ENCODE measurements around the gene HMGN4.

HMGN4 gene

DNA sequence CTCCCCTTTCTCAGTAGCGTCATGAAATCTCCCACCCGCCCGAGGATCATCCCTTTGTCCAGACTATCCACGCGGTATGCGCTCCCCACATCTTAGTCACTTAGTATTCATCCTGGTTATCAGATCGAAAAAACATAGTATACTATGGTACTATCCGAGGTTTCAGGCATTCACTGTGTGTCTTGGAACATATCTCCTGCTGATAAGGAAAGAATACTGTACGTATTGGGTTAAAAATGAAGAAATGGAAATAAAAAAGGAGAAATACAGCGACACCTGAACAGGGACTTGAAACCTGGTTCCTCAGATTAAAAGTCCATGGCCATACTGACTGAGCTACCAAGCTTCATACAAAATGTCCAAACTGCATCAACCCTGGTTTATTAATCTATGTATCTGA lies 14.0 kb downstream of the HMGN4 start:
- DNase-seq (ENCODE audit: low spot score) = no peak

DNA sequence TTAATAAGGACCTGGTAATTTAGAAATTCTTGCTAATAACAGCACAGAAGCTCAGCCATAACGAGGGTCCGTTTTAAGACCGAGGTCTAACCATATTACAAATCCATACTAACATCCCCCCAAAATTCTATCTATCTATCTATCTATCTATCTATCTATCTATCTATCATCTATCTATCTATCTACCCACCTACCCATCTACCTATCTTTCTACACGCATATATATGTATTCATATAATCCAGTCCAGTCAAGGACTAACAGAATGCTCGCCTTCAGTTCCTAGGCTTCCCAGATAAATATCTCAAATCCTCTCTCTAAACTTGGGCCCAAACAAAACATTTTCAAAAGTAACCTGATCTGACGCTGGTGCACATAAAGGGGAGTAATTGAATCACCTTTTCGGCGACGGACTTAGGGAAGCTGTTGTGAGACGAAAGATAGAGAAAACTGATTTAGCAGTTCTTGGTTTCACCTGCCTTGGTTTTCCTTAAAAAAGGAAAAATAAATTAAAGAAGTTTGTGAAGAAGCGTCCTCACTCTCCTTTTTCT lies 14.5 kb downstream of the HMGN4 start:
- DNase-seq (ENCODE audit: low spot score) = no peak

DNA sequence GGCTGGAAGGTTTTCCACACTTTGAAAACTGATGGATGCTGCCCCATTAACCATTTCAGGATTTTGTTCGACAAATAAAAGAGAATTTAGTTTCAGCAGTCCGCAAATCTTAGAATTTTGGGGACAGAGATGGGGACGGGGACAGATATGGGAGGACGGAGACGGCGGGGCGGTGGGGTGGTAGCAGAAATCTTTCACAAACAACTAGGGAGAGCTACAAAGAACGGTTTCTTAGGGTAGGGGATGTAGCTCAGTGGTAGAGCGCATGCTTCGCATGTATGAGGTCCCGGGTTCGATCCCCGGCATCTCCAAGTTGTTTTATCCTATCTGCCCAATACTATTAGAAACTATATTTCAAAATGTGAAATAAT lies 15.1 kb downstream of the HMGN4 start:
- peak; percentile 79 for DNase-seq (ENCODE audit: low spot score)

DNA sequence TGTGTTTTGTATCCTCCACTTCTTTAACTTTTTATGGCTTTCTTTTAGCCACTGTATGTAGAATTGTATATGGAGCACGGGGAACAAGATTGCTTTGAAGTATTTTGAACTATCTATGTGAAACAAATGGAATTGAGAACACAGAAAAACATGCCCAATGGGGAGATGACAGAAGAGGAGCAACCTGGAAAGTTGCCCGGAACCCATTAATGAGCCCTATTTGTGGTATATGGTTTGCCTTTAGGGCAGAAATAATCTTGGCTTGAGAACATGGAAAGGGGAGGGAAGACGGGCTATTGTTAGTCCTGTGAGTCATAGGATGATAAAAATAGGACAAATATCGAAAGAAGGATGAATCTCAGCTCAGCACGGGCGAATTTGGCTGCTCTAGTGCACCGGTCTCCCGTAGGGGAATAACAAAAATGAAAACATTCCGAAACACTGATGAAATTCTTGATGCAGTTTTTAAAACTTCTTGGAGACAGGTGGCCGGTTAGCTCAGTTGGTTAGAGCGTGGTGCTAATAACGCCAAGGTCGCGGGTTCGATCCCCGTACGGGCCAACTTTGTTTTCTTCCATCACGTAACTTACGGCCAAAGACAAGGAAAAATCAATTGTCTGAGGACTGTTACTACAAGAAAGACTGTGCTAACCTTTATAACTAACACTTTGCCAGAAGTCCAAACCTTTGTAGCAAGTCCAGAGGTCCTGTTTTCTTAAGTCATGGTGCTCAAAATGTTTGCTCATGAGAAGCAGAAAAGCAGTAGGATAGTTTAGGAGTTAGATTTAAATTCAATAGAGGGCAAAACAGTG lies 15.7 kb downstream of the HMGN4 start:
- DNase-seq (ENCODE audit: low spot score) = peak; percentile 79

DNA sequence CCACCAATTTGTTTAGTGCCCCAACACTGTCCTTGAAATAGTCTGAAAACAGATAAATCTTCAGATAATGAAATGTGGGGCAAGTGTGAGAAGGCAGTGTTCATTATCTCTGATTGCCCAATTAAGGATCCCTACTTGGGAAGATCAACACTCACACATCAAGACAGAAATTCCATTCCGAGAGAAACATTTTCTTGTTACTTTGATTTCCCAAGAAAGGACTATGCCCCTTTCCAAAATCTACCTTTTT lies 16.2 kb downstream of the HMGN4 start:
- no peak for DNase-seq (ENCODE audit: low spot score)

DNA sequence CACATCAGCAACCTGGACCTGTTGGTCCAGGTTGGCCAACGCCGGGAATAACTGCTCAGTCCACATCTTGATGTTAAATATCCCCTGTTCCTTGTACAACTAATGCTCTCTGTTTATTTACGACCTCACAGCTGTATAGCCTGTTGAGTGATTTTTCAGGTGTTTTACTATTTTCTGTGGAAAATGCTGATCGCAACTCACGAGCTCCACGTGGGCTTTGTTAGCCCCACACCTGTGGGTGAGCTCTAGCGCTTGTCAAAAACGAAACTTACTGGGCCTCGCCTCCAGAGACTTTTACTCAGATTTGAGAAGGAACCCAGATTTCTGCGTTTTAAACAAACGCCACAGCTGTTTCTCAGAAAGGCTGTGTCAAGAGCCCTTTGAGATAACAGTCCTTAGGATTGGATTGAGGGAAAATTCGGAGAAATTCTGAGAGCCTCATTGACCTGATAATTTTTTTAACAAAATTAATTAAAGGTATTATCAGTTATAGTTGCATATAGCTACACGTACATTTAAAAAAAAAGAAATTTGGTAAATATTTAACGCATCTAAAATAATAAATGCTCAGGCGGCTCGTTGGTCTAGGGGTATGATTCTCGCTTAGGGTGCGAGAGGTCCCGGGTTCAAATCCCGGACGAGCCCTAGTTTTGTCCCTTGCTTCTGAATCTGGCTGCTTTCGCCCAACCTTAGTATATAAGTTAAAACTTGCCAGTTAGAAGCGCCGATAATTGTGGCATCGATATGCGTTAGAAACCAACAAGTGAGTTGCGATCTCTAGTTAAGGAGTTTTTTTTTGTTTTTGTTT lies 16.7 kb downstream of the HMGN4 start:
- DNase-seq (ENCODE audit: low spot score) = peak; percentile 39

DNA sequence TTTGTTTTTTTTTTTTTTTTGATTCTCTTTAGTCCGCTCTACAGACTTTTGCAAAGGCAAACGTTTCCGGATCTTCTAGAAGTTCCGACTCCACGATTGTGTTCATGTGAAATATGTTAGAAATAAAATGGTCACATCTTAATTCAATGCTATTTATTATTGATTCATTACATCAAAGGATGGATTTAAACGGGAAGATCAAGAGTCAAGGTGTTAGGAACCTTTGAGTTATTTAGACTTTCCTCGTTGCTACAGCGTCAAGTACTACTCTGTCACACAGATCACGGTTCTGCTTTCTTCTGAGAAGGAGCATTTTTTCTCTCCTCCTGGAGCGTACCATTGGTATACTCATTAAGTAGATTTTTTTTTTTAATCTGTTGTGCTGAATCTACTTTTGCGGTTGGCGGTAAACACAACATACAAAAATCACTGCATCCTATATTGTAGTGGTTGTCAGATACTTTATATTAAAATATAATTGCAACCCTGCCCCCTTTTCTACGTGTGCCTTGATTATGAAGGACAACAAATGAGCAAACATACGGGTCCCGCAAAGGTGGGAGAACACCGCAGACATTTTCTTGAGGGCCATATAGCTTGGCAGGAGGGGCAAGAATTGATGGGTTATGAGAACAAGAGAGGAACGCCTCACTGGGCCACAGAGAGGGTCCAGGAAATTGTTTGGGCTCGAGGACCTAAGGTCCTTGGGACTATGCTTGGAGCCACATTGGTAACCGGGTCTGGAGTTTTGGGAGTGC lies 17.5 kb downstream of the HMGN4 start:
- DNase-seq (ENCODE audit: low spot score) = no peak

DNA sequence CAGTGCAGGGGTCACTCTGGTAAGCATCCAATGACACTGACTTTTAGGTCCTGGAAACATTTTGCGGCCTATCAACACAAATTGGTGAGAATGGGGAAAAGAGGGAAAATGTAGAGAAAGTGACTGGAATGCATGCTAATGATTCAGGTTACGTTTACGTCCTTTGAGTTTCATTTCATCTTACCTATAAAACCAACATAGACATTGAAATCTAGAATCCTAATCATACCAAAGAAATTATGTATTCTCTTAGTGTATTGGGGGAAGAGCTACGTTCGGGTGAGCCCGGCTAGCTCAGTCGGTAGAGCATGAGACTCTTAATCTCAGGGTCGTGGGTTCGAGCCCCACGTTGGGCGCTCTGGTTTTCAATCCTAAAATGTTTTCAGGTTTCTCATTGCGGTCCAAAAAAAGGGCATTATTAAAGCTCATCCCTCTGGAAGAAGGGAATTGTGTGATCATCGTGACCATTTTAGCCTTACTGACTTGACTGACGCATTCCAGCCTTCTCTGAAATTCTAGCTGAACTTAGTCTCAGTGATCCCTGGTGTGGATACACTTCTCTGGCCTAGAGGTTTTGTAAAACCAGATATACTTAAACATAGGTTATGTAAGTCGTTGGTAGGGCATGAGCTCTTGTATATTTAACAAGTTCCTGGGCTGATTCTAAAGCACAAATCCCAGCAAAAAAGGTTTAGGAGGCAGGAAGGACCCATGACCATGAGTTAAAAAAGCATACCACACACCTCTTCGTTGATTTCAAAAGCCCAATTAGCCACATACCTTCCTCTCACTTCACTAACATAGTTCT lies 18.3 kb downstream of the HMGN4 start:
- DNase-seq (ENCODE audit: low spot score) = peak; percentile 40

DNA sequence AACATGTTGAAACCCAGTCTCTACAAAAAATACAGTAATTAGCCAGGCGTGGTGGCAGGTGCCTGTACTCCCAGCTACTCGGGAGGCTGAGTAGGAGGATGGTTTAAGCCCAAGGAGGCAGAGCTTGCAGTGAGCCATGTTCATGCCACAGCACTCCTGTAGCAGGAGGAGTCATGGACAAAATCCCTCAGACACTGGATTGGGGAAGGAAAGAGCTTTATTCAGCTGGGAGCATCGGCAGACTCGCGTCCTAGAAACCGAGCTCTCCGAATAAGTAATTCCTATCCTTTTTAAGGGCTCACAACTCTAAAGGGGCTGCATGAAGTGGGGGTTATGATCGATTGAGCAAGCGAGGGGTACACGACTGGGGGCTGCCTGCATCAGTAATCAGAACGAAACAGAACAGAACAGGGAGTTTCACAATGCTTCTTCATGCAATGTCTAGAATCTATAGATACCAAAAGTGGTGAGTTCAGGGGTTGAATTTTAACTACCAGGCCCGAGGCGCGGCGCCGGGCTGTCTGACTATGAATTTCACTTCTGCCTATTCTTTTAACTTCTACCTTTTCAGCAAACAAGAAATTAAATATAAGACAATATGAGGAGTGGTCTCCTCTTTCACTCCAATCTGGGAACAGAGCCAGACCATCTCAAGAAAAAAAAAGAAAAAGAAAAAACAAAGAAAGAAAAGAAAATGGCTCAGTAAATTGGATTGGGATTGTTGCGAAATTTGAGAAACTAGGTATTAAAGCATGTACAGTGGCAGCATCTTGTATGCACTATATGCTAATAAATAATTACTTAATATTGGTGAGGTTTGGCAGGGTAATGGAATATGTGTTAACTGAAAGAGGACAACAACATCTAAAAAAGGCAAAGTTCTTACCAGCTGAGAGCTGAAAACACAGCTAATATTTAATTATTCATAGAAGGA lies 23.6 kb downstream of the HMGN4 start:
- DNase-seq (ENCODE audit: low spot score) = no peak

DNA sequence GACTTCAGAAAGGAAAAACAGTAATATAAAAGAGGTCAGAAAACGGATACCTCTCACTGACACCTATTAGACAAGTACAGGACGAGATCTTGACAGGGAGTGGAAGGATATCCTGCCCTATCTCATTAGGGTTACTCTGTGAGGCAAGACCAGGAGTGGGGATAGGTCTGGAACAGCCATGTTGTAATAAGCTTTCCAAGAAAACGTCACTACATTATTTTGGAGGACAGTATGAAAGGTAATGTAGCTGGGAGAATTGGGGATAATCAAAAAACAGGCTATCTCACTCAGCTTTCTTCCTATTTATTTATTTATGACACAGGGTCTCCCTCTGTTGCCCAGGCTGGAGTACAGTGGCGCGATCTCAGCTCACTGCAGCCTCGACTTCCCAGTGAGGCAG lies 25.3 kb downstream of the HMGN4 start:
- DNase-seq (ENCODE audit: low spot score) = no peak

DNA sequence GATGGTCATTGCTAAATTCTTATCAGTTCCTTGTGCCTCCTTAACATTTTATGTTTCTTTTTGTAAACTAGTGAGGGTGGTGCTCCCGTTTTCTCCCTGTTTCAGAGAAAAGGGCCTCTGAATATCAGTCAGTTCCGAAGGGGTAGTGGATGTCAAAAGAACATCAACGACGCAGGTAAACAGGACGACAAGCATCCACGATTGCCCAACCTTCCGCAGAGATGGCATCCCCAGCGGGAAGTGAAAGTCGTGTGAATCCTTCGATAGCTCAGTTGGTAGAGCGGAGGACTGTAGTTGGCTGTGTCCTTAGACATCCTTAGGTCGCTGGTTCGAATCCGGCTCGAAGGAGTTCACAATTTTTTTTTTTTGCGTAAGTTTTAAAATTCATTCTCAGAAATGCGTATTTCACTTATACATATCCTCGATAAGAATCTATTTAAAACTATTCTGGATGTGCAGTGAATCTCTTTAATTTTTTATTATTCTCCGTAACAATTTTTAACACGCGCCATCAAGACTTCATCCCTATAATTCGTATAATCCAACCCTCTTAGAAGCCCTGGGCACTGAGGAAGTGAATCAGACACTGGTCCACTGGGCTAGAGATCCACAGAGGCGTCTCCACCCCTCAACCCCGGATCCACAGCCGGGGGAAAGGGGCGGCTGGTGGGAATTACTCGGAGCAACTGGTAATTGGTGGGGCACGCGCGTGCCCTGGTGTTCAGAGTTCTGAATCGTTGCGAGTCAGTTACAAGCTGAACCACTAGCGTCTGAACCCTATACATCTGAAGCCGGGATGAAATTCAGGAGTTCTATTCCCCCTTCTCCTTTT lies 30.7 kb downstream of the HMGN4 start:
- peak; percentile 94 for DNase-seq (ENCODE audit: low spot score)

DNA sequence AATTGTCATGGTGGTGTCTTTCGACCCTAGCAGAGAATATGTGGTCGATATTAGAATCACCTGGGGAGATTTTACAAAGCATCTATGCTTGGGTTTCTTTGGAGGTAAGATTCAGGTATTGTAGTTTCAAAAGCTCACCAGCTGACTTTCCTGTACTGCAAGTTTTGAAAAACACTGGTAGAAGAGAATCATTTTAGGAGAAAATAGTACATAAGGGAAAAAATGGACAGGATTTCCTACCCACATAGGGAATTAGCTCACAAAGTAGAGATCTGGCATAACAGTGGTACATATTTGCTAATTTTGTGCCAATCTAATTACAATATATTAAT lies 31.2 kb downstream of the HMGN4 start:
- DNase-seq (ENCODE audit: low spot score) = no peak

DNA sequence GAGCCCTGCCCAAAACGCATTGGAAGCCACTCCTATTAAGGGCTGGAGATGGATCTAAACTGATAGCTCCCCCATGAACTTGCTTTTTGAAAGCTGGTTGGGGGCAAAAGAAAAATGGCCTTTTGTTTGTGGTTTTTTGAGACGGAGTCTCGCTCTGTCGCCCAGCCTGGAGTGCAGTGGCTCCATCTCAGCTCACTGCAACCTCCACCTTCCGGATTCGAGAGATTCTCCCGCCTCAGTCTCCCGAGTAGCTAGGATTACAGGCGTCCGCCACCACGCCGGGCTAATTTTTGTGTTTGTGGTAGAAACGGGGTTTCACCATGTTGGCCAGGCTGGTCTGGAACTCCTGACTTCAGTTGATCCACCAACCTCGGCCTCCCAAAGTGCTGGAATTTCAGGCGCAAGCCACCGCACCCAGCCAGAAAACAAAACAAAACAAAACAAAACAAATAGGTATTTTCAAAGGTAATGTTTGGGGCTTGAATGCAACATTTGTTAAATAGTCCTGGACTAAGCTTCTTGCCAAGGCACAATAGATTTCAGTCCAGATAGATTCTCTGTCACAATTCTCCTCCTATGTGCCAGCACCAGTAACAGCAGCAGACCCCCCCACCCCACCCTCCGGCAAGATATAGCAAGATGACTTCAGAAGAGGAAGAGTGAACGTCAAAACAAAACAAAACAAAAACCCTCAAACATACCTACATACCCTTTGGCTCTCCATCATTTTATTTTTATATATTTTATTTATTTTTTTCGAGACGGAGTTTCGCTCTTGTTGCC lies 32.1 kb downstream of the HMGN4 start:
- DNase-seq (ENCODE audit: low spot score) = no peak

DNA sequence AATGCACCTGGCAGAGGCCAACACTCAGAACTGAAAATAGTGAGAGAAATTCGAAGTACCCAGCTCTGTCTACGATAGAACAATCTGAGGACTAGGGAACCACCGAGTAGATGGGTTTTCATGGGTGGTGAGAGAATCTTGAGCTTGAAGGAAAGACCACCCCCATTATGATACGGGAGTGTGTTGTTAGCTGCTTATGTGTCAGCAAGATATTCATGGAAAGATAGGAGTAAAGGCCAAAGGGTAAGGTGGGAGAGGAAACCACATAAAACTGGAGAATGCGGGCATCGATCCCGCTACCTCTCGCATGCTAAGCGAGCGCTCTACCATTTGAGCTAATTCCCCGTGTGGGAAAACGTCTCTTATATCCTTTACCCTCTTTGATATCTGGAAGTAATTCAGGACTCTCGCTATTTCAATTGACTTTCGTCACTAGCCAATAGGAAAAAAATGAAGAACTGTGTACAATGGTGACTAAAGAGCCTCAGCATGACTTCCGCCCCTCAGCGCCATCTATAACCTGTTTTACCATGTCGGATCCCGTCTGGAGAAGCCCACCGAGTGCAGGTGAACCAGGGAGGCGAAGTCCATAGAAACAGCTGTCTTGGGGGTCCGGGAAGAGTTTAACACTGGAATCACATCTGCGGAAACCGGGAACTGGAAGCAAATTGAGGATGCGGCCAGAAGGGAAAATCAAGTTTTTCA lies 33.6 kb downstream of the HMGN4 start:
- DNase-seq (ENCODE audit: low spot score) = peak; percentile 54

DNA sequence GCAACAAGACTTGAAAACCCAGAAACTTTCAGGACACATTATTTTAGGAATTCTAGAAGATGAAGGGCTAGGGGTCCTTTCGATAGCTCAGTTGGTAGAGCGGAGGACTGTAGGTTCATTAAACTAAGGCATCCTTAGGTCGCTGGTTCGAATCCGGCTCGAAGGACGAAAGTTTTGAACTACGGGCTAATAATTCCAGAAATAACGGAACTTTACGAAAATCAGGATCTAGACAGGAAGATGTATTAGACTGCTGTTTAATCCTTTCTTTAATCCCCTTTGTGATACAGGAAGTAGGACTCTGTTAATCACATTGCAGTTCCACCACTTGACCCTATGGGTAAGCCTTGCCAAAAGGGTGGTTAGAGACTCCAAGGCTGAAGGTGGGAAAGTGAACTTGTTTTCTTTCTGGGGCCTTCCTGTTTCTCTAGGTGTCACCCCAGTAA lies 37.4 kb downstream of the HMGN4 start:
- no peak for DNase-seq (ENCODE audit: low spot score)

DNA sequence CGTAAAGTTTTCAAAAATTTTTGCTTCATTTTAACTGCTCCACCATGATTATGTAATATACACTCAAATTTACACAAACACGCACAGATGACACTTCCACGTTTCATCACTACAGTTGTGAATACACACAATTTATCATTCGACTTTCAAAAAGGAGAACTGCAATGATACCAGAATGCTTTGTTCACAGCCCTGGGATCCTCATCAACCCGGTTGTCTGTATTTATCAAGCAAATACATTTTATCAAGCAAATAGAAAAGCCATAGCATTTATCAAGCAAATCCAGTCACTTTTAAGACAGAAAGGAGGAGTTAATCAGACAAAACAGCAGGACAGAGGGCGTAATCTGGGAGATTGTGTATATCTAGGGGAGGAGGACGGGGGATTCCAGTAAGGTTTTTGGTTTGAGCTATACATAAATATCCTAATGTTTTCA lies 38.3 kb downstream of the HMGN4 start:
- no peak for DNase-seq (ENCODE audit: low spot score)

DNA sequence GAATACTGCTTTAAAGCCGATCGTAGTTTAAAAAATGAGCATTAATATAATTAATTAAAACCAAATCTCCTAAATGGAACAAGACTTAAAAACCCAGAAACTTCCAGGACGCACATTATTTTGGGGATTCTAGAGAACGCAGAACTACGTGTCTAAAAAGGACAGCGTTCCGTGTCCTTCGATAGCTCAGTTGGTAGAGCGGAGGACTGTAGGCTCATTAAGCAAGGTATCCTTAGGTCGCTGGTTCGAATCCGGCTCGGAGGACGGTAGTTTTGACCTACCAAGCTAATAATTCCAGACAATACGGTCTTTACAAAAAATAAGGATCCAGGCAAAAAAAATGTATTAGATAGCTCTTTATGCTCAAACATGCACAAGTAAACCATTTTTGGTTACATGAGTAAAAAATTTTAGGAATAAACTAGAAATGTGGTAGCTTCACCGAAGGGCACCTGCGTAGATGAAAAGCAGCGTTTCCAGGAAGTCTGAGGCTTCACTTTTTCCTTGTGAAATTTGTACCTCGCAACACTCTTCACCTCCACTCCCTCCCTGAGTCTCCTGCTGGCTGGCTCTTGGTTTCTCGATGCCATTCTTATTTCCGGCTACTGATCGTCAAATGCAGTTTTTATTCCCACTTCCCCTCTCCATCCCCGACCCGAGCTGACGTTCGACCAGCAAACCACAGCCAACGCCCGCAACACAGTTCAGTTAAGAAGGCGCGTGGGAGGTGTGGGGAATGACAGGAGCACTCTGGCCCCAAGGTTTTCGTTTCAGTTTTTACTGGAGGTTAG lies 39.0 kb downstream of the HMGN4 start:
- peak; percentile 32 for DNase-seq (ENCODE audit: low spot score)

DNA sequence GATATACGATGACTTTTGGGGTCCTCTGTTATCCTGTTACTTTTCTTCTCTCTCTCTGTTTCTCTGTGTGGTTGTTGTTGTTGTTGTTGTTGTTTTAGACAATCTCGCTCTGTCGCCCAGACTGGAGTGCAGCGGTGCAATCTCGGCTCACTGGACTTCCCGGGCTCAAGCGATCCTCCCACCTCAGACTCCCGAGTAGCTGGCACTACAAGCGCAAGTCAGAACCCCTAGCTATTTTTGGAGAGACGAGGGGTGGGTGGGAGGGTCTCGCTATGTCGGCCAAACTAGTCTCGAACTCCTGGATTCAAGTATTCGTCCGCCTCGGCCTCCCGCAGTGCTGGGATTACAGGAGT lies 39.5 kb downstream of the HMGN4 start:
- no peak for DNase-seq (ENCODE audit: low spot score)

Data from globus pallidus (tissue), 1 donor.